Gastrocnemius medialis (tissue), 4 donors: ENCODE results near the gene PPM1L.

Source experiments
- POLR2A ChIP-seq, 2 donors: fragments of 450-650 bp; IDR thresholded peaks; one replicate each; pipeline ENCODE4 v1.6.1; 2017; ENCODE audit warnings: antibody characterized with exemption in 2 of 2, mild to moderate bottlenecking in 2 of 2, moderate library complexity in 2 of 2
- TF ChIP-seq, protein P1 (sequence below), 5 experiments: fragments of 450-650 bp in 3 of 5; fragments of 200-600 bp in 2 of 5; sonication (generic) in 2 of 5; IDR thresholded peaks in 4 of 5; conservative IDR thresholded peaks in 1 of 5; 1 replicate in 4 of 5; 2 replicates in 1 of 5; pipeline ENCODE4 v1.5.1; 2016 to 2019; ENCODE audit warnings: antibody characterized with exemption in 5 of 5, mild to moderate bottlenecking in 3 of 5, moderate library complexity in 3 of 5

DNA sequence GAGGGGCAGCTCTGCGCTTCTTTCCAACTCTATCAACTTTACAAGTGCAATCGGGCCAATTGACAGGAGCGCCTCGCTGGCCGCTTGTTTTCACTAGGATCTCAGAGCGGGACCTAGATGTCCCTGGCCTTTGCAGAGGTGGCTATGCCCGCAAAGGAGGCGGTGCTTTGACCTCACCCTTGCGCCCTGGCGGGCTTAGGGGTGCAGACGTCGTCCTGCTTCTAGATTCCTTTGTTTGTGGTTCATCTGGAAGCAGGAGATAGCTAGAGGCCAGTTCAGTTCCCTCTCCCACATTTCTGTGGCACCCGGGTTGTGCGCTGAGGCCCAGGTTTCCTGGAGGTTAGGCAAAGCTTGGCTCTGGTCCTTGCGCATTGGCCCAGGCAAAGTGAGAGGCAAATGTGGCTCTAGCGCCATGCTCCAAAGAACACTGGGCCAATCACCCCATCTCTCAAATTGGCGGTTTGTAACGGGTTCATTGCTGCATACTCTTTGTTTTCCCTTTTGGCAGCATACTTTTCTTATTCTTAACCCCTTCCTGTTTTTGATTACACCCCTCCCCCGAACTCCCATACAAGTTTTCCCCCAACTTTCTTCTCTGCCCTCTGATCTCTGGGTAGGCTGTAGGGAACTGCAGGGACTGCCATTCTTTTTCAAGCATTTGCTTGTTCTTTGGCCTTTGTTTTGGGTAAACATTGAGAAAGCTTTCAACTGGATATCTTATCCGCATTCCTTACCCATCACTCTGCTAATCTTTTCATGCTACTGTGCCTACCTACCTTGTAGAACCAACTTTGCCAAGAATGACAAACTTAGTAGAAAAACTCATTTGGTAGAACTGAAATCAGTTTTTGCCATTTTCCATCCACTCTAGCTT is 1.4 kb downstream of the PPM1L start:
- TF ChIP-seq, protein P1, sequence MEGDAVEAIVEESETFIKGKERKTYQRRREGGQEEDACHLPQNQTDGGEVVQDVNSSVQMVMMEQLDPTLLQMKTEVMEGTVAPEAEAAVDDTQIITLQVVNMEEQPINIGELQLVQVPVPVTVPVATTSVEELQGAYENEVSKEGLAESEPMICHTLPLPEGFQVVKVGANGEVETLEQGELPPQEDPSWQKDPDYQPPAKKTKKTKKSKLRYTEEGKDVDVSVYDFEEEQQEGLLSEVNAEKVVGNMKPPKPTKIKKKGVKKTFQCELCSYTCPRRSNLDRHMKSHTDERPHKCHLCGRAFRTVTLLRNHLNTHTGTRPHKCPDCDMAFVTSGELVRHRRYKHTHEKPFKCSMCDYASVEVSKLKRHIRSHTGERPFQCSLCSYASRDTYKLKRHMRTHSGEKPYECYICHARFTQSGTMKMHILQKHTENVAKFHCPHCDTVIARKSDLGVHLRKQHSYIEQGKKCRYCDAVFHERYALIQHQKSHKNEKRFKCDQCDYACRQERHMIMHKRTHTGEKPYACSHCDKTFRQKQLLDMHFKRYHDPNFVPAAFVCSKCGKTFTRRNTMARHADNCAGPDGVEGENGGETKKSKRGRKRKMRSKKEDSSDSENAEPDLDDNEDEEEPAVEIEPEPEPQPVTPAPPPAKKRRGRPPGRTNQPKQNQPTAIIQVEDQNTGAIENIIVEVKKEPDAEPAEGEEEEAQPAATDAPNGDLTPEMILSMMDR (IDR thresholded peaks at IDR 0.05 in 4 of 5, conservative IDR thresholded peaks at IDR 0.05 in 1 of 5): no peak
- no peak for TF ChIP-seq POLR2A (IDR thresholded peaks at IDR 0.05)
